Hepatocyte (in vitro differentiated cells): ENCODE results near the gene ZSCAN2. TPM values are rescaled to one million over a fixed set of nuclear protein-coding genes. Genes with fewer than 3 reads are reported as not detected.
"Not testable (repeated sequence)": the region's sequence is repeated elsewhere in the genome, so short reads cannot be mapped to it uniquely, and the experiment has no call there.

Experiments
- DNase-seq: peaks from one replicate; pipeline ENCODE4 v3.0.0-alpha.2; 2016; ENCODE audit warnings: low spot score
- H2AFZ ChIP-seq: fragments of 200-600 bp; sonication (generic); 2 replicates; pipeline ENCODE4 v1.6.0; 2016; ENCODE audit warnings: antibody characterized with exemption, mild to moderate bottlenecking
- H3K27ac ChIP-seq: fragments of 200-600 bp; sonication (generic); 2 replicates; pipeline ENCODE4 v1.5.1; 2016; ENCODE audit warnings: mild to moderate bottlenecking
- H3K27me3 ChIP-seq: fragments of 200-600 bp; sonication (generic); 2 replicates; pipeline ENCODE4 v1.6.1; 2016
- H3K36me3 ChIP-seq: fragments of 200-600 bp; sonication (generic); replicated peaks from 2 replicates; pipeline ENCODE4 v1.5.1; 2016; ENCODE audit warnings: low read depth; ENCODE audit not compliant: insufficient read depth
- H3K4me1 ChIP-seq: fragments of 200-600 bp; sonication (generic); 2 replicates; pipeline ENCODE4 v1.5.1; 2016; ENCODE audit warnings: mild to moderate bottlenecking, moderate library complexity; ENCODE audit not compliant: insufficient read depth
- H3K4me2 ChIP-seq: fragments of 200-600 bp; sonication (generic); 2 replicates; pipeline ENCODE4 v1.6.0; 2016
- H3K4me3 ChIP-seq: fragments of 200-600 bp; sonication (generic); 2 replicates; pipeline ENCODE4 v1.5.1; 2016; ENCODE audit warnings: mild to moderate bottlenecking
- H3K79me2 ChIP-seq: fragments of 200-600 bp; sonication (generic); 2 replicates; pipeline ENCODE4 v1.6.0; 2017; ENCODE audit warnings: mild to moderate bottlenecking
- H3K9me2 ChIP-seq: fragments of 200-600 bp; sonication (generic); replicated peaks from 2 replicates; pipeline ENCODE4 v1.6.0; 2017; ENCODE audit warnings: mild to moderate bottlenecking; ENCODE audit not compliant: insufficient read depth
- H3K9me3 ChIP-seq: fragments of 200-600 bp; sonication (generic); 2 replicates; pipeline ENCODE4 v1.5.1; 2016; ENCODE audit warnings: low read depth, mild to moderate bottlenecking
- H4K20me1 ChIP-seq: fragments of 200-600 bp; sonication (generic); 2 replicates; pipeline ENCODE4 v1.6.0; 2016; ENCODE audit warnings: mild to moderate bottlenecking; ENCODE audit not compliant: insufficient read depth, poor library complexity, severe bottlenecking
- CTCF ChIP-seq: fragments of 200-600 bp; sonication (generic); IDR thresholded peaks from 2 replicates; pipeline ENCODE4 v1.5.1; 2016; ENCODE audit warnings: antibody characterized with exemption, mild to moderate bottlenecking; ENCODE audit not compliant: poor library complexity
- EZH2 ChIP-seq: fragments of 200-600 bp; sonication (generic); IDR thresholded peaks from 2 replicates; pipeline ENCODE4 v1.6.1; 2016; ENCODE audit warnings: antibody characterized with exemption, mild to moderate bottlenecking, borderline replicate concordance
- EZH2phosphoT487 ChIP-seq: fragments of 200-600 bp; sonication (generic); IDR thresholded peaks from one replicate; pipeline ENCODE4 v1.6.1; 2018; ENCODE audit warnings: antibody characterized with exemption, mild to moderate bottlenecking, low read depth, moderate library complexity; ENCODE audit not compliant: unreplicated experiment, severe bottlenecking
- WGBS: methylation state at CpG from one replicate; pipeline ENCODE4 v1.1.6; 2016; ENCODE audit warnings: low lambda C conversion rate; ENCODE audit errors: missing lambda C conversion rate; 5-methylcytosine and 5-hydroxymethylcytosine counted together
- polyA plus RNA-seq: library from polyadenylated mRNA; unstranded; fragments of >200 nt; fragmentation: Nextera tagmentation; extraction: Ambion mirVana; gene quantifications from 2 replicates; pipeline ENCODE4 v1.2.1, GENCODE V29; 2016
- total RNA-seq: library from RNA; depleted of rRNA; stranded (reverse); fragments of >200 nt; gene quantifications from 2 replicates; pipeline ENCODE4 v1.2.3, GENCODE V29; 2014

Gene ZSCAN2
- total and polyA plus RNA-seq, 2 experiments from 2014 or later = 11.2 to 21.8 TPM

- no peaks in the 10 kb centered on the region for H3K9me3 ChIP-seq
- H2AFZ ChIP-seq = peak overlapping the region; percentile 47
Observed at GRCh38 chr15:84633311-84634227, 32.8 kb downstream of the ZSCAN2 start.

GRCh38 chr15:84634228-84634837 is 33.5 kb downstream of the ZSCAN2 start:
- H2AFZ ChIP-seq = peak overlapping the region; percentile 47
- TF ChIP-seq CTCF (no peak), EZH2 (no peak), EZH2phosphoT487 (no peak)
- 42% methylated on average over 23 of the region's 23 CpGs for WGBS

More at GRCh38 chr15:84633311-84634227, 32.8 kb downstream of the ZSCAN2 start:
- peaks cover 41% of the 10 kb centered on the region for H3K79me2 ChIP-seq
- H3K9me2 ChIP-seq = no peaks in the 10 kb centered on the region
- H3K27me3 ChIP-seq = no peaks in the 10 kb centered on the region
- H3K27ac ChIP-seq = peak overlapping the region; percentile 88
- no peaks in the 10 kb centered on the region for H3K36me3 ChIP-seq
- H3K4me3 ChIP-seq = peak overlapping the region; percentile 76
- peaks cover 26% of the 10 kb centered on the region for H3K4me1 ChIP-seq
- 1% methylated on average over 96 of the region's 105 CpGs for WGBS
- H3K4me2 ChIP-seq = peak overlapping the region; percentile 98
- peak; percentile 81 for DNase-seq
- TF ChIP-seq EZH2 (no peak), CTCF (no peak), EZH2phosphoT487 (no peak)
- H4K20me1 ChIP-seq = peaks cover 10% of the 10 kb centered on the region

DNA sequence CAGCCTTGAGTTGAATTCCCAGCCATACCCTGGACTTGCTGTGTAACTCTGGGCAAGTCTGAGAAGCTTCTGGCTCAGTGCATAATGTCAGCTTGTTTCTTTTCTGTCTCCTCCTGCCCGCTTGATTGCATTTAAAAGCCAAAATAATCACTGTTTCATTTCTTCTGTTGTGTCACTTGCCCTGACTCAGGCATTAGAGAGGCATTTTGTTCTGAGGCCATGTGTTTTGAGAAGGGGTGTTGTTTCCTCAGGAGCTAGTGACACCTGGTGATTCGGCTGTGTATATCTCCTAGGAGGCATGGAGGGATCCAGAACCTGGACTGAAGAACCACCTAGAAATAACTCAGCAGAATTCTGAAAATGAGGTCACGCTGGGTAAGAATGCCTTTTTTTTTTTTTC is 37.3 kb downstream of the ZSCAN2 start:
- no peaks in the 10 kb centered on the region for H3K36me3 ChIP-seq

More at GRCh38 chr15:84634228-84634837, 33.5 kb downstream of the ZSCAN2 start:
- Histone ChIP-seq H3K9me2 (no peaks in the 10 kb centered on the region), H3K27ac (peak overlapping the region; percentile 88), H3K36me3 (no peaks in the 10 kb centered on the region), H4K20me1 (peaks cover 10% of the 10 kb centered on the region), H3K4me3 (peak overlapping the region; percentile 76), H3K27me3 (no peaks in the 10 kb centered on the region), H3K9me3 (no peaks in the 10 kb centered on the region), H3K4me2 (peak overlapping the region; percentile 98), H3K79me2 (peaks cover 41% of the 10 kb centered on the region), H3K4me1 (peaks cover 26% of the 10 kb centered on the region)
- DNase-seq = no peak

GRCh38 chr15:84641871-84642270 is 41.1 kb downstream of the ZSCAN2 start:
- not testable (repeated sequence) for H3K9me3 ChIP-seq, H3K27me3 ChIP-seq, H3K27ac ChIP-seq, H3K4me2 ChIP-seq, H3K36me3 ChIP-seq, H3K4me3 ChIP-seq, H3K4me1 ChIP-seq, H4K20me1 ChIP-seq, DNase-seq, H2AFZ ChIP-seq, H3K79me2 ChIP-seq, H3K9me2 ChIP-seq
- 96% methylated on average over 9 of the region's 9 CpGs for WGBS

More for the DNA sequence above, 37.3 kb downstream of the ZSCAN2 start:
- no peak overlapping the region for H3K4me3 ChIP-seq
- no peak overlapping the region for H3K27ac ChIP-seq
- H3K27me3 ChIP-seq = no peaks in the 10 kb centered on the region
- no peak overlapping the region for H3K4me2 ChIP-seq
- peak; percentile 39 for DNase-seq
- peaks cover 10% of the 10 kb centered on the region for H4K20me1 ChIP-seq
- H3K4me1 ChIP-seq = peaks cover 10% of the 10 kb centered on the region
- H2AFZ ChIP-seq = no peak overlapping the region
- H3K9me2 ChIP-seq = no peaks in the 10 kb centered on the region
- peaks cover 25% of the 10 kb centered on the region for H3K79me2 ChIP-seq
- 80% methylated on average over 3 of the region's 3 CpGs for WGBS
- TF ChIP-seq EZH2 (no peak), CTCF (peak; percentile 26), EZH2phosphoT487 (no peak)
- H3K9me3 ChIP-seq = no peaks in the 10 kb centered on the region

DNA sequence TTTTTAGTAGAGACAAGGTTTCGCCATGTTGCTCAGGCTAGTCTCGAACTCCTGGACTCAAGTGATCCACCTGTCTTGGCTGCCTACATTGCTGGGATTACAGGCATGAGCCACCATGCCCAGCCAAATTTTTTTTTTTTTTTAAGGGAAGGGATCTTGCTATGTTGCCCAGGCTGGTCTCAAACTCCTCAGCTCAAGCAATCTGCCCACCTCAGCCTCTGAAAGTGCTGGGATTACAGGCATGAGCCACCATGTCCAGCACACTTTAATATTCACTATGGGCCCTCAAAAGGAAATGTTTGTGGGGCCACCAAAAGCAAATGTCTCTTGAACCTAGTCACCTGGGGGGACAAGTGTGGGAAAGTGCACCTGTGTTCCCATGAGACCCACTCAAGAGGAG is 41.8 kb downstream of the ZSCAN2 start:
- 50% methylated on average over 2 of the region's 2 CpGs for WGBS
- not testable (repeated sequence) for H3K4me1 ChIP-seq, DNase-seq, H3K36me3 ChIP-seq, H3K4me3 ChIP-seq, H4K20me1 ChIP-seq, H3K4me2 ChIP-seq, H3K79me2 ChIP-seq, H2AFZ ChIP-seq, H3K9me2 ChIP-seq, H3K27ac ChIP-seq, H3K27me3 ChIP-seq, H3K9me3 ChIP-seq
